Measurements from ENCODE around the gene ZNF699.

- TF ChIP-seq CTCF (conservative IDR thresholded peaks at IDR 0.05; ENCODE audit: low read depth in 2 of 2) = no peak
- TF ChIP-seq POLR2AphosphoS5 (IDR thresholded peaks at IDR 0.05; ENCODE audit: low read depth) = no peak
- no peak for TF ChIP-seq EZH2phosphoT487 (IDR thresholded peaks at IDR 0.05; ENCODE audit: unreplicated experiment)
- no peak for TF ChIP-seq ETS1 (IDR thresholded peaks at IDR 0.05)
- TF ChIP-seq EZH2 (IDR thresholded peaks at IDR 0.05; ENCODE audit: low read depth, unreplicated experiment) = no peak
- no peak for TF ChIP-seq JUNB (IDR thresholded peaks at IDR 0.05; ENCODE audit: unreplicated experiment)
- TF ChIP-seq CREB1 (CRISPR knock-in tag; IDR thresholded peaks at IDR 0.05; ENCODE audit: low read depth) = no peak
- no peak for TF ChIP-seq REST (IDR thresholded peaks at IDR 0.05; ENCODE audit: unreplicated experiment)
These were observed 20.3 kb downstream of the ZNF699 start for GRCh38 chr19:9289231-9289884.
